Neural crest cell (in vitro differentiated cells): ENCODE data around the gene ANKRD13C. TPM values are rescaled to one million over a fixed set of nuclear protein-coding genes. Genes with fewer than 3 reads are reported as not detected.

Experiments
- DNase-seq: peaks from one replicate; pipeline ENCODE4 v3.0.0; 2021; ENCODE audit warnings: low read depth, mixed read lengths, low spot score
- H3K27ac Mint-ChIP-seq: one replicate; pipeline ENCODE4 v1.8.0; 2021; ENCODE audit warnings: mild to moderate bottlenecking, mixed read lengths; ENCODE audit not compliant: unreplicated experiment
- H3K27me3 Mint-ChIP-seq: 2 replicates; pipeline ENCODE4 v1.8.0; 2021; ENCODE audit warnings: low read depth, mild to moderate bottlenecking, mixed read lengths
- H3K36me3 Mint-ChIP-seq: 2 replicates; pipeline ENCODE4 v1.8.0; 2021; ENCODE audit warnings: low read depth, mild to moderate bottlenecking, mixed read lengths
- H3K4me1 Mint-ChIP-seq: 2 replicates; pipeline ENCODE4 v1.8.0; 2021; ENCODE audit warnings: mixed read lengths
- H3K4me3 Mint-ChIP-seq: one replicate; pipeline ENCODE4 v1.8.0; 2021; ENCODE audit warnings: mild to moderate bottlenecking, mixed read lengths
- H3K9me3 Mint-ChIP-seq: 2 replicates; pipeline ENCODE4 v1.8.0; 2021; ENCODE audit warnings: mixed read lengths
- total RNA-seq: library from RNA; stranded (reverse); gene quantifications from 2 replicates; pipeline ENCODE4 v1.2.1, GENCODE V29; 2021
- TF ChIP-seq, protein P1 (sequence below): fragments of 200-600 bp; sonication (generic); conservative IDR thresholded peaks from 2 replicates; pipeline ENCODE4 v1.5.0; 2021; ENCODE audit warnings: antibody characterized with exemption, mild to moderate bottlenecking

Gene ANKRD13C
- total RNA-seq, 1 donor from 2014 or later = 21.5 TPM

DNA sequence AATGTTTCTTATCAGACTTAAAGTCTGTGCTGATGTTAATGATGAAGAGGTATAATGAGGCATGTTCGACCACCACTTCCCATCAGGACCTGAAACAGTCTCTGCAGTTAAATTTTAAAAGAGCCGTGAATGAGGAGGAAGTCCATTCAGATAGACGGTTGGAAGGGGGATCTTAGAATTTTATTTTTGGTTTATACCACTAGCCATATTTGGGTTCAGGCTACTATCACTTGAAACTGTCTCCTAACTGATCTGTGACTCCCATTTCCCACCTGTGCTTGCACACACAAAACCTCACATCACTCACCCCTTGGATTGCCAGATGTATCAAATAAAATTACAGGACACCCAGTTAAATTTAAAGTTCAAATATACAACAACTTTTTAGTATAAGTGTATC lies 9.9 kb upstream of the ANKRD13C start:
- TF ChIP-seq, protein P1, sequence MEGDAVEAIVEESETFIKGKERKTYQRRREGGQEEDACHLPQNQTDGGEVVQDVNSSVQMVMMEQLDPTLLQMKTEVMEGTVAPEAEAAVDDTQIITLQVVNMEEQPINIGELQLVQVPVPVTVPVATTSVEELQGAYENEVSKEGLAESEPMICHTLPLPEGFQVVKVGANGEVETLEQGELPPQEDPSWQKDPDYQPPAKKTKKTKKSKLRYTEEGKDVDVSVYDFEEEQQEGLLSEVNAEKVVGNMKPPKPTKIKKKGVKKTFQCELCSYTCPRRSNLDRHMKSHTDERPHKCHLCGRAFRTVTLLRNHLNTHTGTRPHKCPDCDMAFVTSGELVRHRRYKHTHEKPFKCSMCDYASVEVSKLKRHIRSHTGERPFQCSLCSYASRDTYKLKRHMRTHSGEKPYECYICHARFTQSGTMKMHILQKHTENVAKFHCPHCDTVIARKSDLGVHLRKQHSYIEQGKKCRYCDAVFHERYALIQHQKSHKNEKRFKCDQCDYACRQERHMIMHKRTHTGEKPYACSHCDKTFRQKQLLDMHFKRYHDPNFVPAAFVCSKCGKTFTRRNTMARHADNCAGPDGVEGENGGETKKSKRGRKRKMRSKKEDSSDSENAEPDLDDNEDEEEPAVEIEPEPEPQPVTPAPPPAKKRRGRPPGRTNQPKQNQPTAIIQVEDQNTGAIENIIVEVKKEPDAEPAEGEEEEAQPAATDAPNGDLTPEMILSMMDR = no peak
- no peaks in the 10 kb centered on the region for H3K9me3 Mint-ChIP-seq
- H3K4me1 Mint-ChIP-seq = peaks cover 19% of the 10 kb centered on the region
- H3K27me3 Mint-ChIP-seq = no peaks in the 10 kb centered on the region
- H3K27ac Mint-ChIP-seq = no peak overlapping the region
- no peak for DNase-seq
- no peak overlapping the region for H3K4me3 Mint-ChIP-seq
- H3K36me3 Mint-ChIP-seq = peaks cover 4% of the 10 kb centered on the region

DNA sequence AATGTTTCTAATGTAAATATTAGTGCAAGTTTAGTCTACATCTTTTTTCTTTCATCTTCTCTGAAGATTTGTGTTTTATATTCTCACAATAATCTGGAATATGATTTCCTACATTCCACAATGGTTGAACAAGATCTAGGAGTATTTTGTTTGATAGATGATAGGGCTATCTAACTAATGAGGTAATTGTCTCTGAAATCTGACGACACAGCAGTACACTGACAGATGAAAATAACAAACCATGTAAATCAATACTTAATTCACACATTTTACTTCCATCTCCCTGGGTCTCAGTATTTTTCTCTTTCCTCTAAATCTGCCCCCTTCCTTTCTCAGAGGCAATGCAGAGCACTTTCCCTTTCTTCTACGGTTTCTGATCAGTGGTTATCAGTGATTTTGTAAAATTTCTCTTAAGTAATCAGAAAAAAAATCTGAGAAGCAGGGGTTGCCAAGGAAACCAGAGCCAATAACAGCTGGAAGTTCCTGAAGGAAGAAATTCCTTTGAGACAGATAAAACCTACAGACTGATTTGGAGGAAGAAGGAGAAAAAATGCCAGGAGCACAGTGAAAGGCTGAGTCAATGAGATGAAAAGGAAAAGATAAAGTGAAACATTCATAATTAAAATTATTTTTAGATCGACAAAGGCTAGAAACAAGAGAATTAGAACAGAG lies 7.3 kb upstream of the ANKRD13C start:
- Mint-ChIP-seq H3K27me3 (no peaks in the 10 kb centered on the region), H3K36me3 (peaks cover 2% of the 10 kb centered on the region)
- no peak for DNase-seq

DNA sequence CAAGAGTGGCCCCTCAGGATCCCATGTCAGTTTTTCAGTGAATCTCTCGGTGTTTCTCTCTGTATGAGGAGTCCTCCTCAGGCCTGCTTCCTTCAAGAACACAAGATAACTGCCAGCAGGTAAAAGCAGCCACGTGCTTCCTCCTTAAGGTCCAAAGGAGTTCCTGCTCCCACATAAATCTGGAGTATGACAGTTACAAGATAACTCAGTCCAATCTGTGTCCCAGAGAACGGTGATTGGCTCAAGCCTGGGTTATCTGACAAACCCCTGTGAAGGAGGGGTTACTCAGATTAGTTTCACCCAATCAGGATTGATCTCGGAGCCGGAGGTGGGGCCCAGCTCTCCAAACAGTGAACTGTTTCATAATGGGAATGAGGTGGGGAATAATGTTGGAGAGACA lies 5.8 kb upstream of the ANKRD13C start:
- Mint-ChIP-seq H3K27me3 (no peaks in the 10 kb centered on the region), H3K9me3 (no peaks in the 10 kb centered on the region), H3K27ac (no peak overlapping the region), H3K36me3 (peaks cover 2% of the 10 kb centered on the region), H3K4me1 (peaks cover 24% of the 10 kb centered on the region), H3K4me3 (no peak overlapping the region)
- no peak for DNase-seq
- TF ChIP-seq, protein P1 = no peak

More for the DNA sequence above, 7.3 kb upstream of the ANKRD13C start:
- peaks cover 19% of the 10 kb centered on the region for H3K4me1 Mint-ChIP-seq
- no peak overlapping the region for H3K4me3 Mint-ChIP-seq
- peak overlapping the region; percentile 48 for H3K27ac Mint-ChIP-seq
- TF ChIP-seq, protein P1 = no peak
- H3K9me3 Mint-ChIP-seq = no peaks in the 10 kb centered on the region

DNA sequence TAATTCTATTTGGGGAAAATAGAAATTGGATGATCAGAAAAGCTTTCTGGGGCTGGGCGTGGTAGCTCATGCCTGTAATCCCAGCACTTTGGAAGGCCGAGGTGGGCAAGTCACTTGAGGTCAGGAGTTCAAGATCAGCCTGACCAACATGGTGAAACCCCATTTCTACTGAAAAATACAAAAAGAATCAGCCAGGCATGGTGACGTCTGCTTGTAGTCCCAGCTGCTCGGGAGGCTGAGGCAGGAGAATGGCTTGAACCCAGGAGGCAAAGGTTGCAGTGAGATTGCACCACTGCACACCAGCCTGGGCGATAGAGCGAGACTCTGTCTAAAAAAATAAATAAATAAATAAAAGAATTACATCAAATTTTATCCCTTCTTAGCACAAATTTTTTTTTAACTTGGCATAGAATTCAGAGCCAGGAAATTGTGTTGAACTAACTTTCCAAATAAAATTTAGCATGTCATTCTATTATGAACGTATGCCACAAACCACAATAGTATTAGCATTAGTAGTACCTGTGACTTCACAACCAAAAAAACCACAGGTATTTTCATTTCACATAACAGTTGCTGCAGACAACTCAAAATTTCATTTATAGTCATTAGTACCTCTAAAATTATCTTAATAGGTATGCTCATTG lies 4.5 kb upstream of the ANKRD13C start:
- TF ChIP-seq, protein P1 = no peak
- H3K9me3 Mint-ChIP-seq = no peaks in the 10 kb centered on the region
- H3K27ac Mint-ChIP-seq = no peak overlapping the region
- DNase-seq = no peak
- H3K4me1 Mint-ChIP-seq = peaks cover 34% of the 10 kb centered on the region
- peaks cover 4% of the 10 kb centered on the region for H3K36me3 Mint-ChIP-seq
- no peaks in the 10 kb centered on the region for H3K27me3 Mint-ChIP-seq
- H3K4me3 Mint-ChIP-seq = no peak overlapping the region

DNA sequence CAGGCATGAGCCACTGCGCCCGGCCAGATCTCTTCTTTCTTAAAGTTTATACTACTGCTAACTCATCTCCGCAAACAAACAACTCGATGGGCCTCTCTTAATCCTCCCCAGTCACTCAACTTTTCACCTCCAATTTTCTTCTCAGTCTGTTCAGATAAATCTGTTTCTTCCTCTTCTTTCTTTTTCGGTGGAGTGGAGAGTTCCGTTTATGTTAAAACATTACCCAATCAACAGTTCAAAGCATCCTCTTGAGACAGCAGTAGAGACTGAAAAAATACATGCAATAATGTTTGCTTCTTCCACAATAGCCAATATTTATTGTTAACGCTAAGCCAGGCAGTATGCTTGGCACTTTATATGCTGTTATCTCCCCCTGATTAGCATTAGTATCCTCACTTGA lies 1.4 kb upstream of the ANKRD13C start:
- peak overlapping the region; percentile 97 for H3K4me3 Mint-ChIP-seq
- H3K27me3 Mint-ChIP-seq = no peaks in the 10 kb centered on the region
- no peaks in the 10 kb centered on the region for H3K9me3 Mint-ChIP-seq
- TF ChIP-seq, protein P1 = no peak
- no peak for DNase-seq
- peaks cover 30% of the 10 kb centered on the region for H3K4me1 Mint-ChIP-seq
- H3K36me3 Mint-ChIP-seq = peaks cover 4% of the 10 kb centered on the region
- H3K27ac Mint-ChIP-seq = no peak overlapping the region
